HG02884 (cell line): ENCODE data around the gene SLC37A4.
"Not testable (repeated sequence)": the region's sequence is repeated elsewhere in the genome, so short reads cannot be mapped to it uniquely, and the experiment has no call there.

Source experiments
- ATAC-seq: cut with Tn5 transposase; IDR thresholded peaks from one replicate; pipeline ENCODE4 v1.9.1; 2021; ENCODE audit warnings: mild to moderate bottlenecking, moderate library complexity; ENCODE audit not compliant: unreplicated experiment

SLC37A4 gene

GRCh38 chr11:119030329-119031047, at the start of gene SLC37A4:
TSS of gene SLC37A4 (minus strand) at chr11:119030877.
- ATAC-seq: peak; percentile 83

GRCh38 chr11:119078675-119079420, 48.2 kb upstream of the SLC37A4 start:
- no peak for ATAC-seq

- no peak for ATAC-seq
Measured at GRCh38 chr11:119077839-119078238, 47.2 kb upstream of the SLC37A4 start.

- peak; percentile 91 for ATAC-seq
Measured at GRCh38 chr11:119067371-119068222, 36.9 kb upstream of the SLC37A4 start, which contains the start of gene VPS11. TSS of gene VPS11 (plus strand) at chr11:119067818. CDS start at chr11:119067824, 6 bp downstream.

GRCh38 chr11:119065369-119065768, 34.7 kb upstream of the SLC37A4 start:
- ATAC-seq: no peak

- ATAC-seq: no peak
Measured at GRCh38 chr11:119062779-119063178, 32.1 kb upstream of the SLC37A4 start.

GRCh38 chr11:119061256-119061655, 30.6 kb upstream of the SLC37A4 start:
- ATAC-seq: no peak

GRCh38 chr11:119059128-119059527, 28.5 kb upstream of the SLC37A4 start:
- ATAC-seq: not testable (repeated sequence)

GRCh38 chr11:119057000-119057769, 26.5 kb upstream of the SLC37A4 start, which contains the start of gene HYOU1:
TSS of gene HYOU1 (minus strand) at chr11:119057205. CDS start at chr11:119056160, 1,045 bp downstream.
- ATAC-seq: peak; percentile 81

GRCh38 chr11:119056421-119056999, 25.8 kb upstream of the SLC37A4 start:
- ATAC-seq: peak; percentile 3

GRCh38 chr11:119055901-119056300, 25.2 kb upstream of the SLC37A4 start:
- no peak for ATAC-seq

GRCh38 chr11:119054418-119054817, 23.7 kb upstream of the SLC37A4 start:
- ATAC-seq: no peak

- ATAC-seq: peak; percentile 19
Measured at GRCh38 chr11:119052163-119052814, 21.6 kb upstream of the SLC37A4 start.

GRCh38 chr11:119051440-119052162, 20.9 kb upstream of the SLC37A4 start:
- peak; percentile 61 for ATAC-seq

GRCh38 chr11:119049081-119049480, 18.4 kb upstream of the SLC37A4 start:
- no peak for ATAC-seq

- no peak for ATAC-seq
Measured at GRCh38 chr11:119048644-119049043, 18.0 kb upstream of the SLC37A4 start.

- ATAC-seq: no peak
Measured at GRCh38 chr11:119047205-119047604, 16.5 kb upstream of the SLC37A4 start.

- ATAC-seq: no peak
Measured at GRCh38 chr11:119046489-119046888, 15.8 kb upstream of the SLC37A4 start.

- no peak for ATAC-seq
Measured at GRCh38 chr11:119044708-119045107, 14.0 kb upstream of the SLC37A4 start.
